HG02678 (cell line): ENCODE measurements around the gene UBE2L3.
"Not testable (repeated sequence)": the region's sequence is repeated elsewhere in the genome, so short reads cannot be mapped to it uniquely, and the experiment has no call there.

ENCODE experiments used
- ATAC-seq: cut with Tn5 transposase; IDR thresholded peaks from one replicate; pipeline ENCODE4 v1.9.1; 2021; ENCODE audit warnings: mild to moderate bottlenecking, moderate library complexity; ENCODE audit not compliant: unreplicated experiment

Gene UBE2L3

DNA sequence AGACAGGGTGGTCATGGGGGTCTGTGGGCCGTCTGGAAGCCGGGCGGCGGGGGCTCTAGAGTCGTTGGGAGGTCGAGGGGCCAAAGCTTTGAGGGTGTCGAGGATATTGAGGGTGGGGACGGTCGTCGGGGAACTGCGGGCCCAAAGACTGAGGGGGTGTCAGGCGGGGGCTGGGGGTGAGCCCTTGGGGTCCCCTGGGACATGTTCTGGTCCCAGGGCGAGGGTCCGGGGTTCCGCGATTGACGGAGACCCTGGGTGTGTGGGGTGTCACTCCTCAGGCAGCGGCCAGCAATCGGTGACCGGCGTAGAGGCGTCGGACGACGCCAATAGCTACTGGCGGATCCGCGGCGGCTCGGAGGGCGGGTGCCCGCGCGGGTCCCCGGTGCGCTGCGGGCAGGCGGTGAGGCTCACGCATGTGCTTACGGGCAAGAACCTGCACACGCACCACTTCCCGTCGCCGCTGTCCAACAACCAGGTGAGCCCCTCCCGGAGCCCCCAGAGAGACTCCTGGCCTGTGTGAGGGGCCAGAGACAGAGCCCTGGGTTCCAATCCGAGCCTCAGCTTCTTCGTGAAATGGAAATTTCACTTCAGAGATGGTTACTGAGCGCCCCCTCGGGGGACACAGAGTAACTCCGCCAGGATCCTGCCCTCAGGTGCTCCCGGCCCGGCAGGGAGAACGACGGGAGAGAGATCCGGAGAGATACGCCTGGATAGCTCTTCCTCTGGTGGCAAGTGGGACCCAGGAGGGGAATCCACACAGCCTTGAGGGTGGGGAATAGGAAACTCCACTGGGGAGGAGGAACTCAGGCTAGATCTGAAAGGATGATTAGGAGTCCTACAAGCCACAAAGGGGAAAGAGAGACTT, 75.3 kb downstream of the UBE2L3 start:
- no peak for ATAC-seq

DNA sequence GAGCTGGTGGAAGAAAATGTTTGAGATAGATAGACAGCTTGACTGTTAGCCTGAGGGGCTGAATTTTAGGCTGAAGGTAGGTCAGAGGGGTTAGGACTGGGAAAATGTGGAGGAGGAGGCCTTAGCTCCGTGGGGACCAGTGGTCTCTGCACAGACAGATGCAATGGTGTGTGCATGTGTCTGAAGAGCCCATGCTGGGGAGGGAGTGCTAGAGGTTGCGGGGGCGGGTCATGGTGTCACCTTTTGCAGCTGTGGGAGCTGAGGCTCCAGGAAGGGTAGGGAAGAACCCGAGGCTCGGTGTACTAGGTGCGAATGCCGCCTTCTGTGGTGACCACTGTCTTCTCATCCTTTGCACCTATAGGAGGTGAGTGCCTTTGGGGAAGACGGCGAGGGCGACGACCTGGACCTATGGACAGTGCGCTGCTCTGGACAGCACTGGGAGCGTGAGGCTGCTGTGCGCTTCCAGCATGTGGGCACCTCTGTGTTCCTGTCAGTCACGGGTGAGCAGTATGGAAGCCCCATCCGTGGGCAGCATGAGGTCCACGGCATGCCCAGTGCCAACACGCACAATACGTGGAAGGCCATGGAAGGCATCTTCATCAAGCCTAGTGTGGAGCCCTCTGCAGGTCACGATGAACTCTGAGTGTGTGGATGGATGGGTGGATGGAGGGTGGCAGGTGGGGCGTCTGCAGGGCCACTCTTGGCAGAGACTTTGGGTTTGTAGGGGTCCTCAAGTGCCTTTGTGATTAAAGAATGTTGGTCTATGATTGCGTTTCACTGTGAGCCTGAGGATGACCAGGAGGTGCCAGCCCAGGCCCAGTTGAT, 76.2 kb downstream of the UBE2L3 start:
- ATAC-seq = no peak

DNA sequence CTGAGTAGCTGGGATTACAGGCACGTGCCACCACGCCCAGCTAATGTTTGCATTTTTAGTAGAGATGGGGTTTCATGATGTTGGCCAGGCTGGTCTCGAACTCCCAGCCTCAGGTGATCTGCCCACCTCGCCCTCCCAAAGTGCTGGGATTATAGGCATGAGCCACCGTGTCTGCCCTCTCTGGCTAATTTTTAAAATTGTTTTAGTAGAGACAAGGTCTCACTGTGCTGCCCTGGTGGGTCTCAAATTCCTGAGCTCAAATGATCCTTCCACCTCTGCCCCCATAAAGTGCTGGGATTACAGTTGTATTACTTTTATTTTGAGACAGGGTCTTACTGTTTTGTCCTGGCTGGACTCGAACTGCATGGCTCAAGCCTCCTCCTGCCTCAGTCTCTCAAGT, 78.0 kb downstream of the UBE2L3 start:
- not testable (repeated sequence) for ATAC-seq

DNA sequence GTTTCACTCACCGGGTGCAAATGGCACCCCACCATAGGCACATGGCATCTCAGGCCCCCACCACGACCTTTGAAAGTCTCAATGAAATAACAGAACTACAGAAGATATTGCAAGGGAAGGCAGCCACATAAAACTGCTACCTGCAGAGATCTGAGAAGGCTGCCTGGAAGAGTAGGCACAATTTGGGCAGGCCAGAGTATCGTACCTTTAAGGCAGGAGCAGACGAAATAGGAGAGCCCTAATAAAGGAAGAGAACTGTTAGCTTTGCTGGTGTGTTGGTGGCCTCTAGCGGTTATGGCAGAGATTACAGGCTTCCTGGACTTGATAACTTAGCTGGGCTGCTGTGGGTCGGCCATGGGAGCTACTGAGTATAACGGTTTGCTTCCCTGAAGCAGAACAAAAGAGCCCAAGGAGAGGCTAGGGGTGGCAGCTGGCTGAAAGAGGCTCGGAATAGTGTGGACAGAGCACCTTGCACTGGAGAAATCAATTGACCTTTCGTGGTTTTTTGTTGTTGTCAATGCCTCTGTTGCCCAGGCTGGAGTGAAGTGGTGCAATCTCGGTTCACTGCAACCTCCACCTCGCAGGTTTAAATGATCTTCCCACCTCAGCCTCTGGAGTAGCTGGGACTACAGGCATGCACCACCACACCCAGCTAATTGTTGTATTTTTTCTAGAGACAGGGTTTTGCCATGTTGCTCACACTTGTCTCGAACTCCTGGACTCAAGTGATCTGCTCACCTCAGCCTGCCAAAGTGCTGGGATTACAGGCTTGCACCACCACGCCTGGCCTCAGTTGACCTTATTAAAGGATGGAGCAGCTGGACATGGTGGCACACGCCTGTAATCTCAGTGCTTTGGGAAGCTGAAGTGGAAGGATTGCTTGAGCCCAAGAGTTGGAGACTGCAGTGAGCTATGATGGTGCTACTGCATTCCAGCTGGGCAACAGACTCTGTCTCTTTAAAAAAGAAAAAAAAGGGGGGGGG, 79.4 kb downstream of the UBE2L3 start:
- ATAC-seq = no peak

DNA sequence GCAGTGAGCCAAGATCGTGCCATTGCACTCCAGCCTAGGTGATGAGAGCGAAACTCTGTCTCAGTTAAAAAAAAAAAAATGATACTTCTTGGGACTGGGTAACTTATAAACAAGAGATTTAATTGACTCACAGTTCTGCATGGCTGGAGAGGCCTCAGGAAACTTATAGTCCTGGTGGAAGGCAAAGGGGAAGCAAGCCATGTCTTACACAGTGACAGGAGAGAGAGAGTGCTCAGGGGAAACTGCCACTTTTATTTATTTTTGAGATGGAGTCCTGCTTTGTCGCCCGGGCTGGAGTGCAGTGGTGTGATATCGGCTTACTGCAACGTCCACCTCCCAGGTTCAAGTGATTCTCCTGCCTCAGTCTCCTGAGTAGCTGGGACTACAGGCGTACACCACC, 82.8 kb downstream of the UBE2L3 start:
- ATAC-seq = no peak

DNA sequence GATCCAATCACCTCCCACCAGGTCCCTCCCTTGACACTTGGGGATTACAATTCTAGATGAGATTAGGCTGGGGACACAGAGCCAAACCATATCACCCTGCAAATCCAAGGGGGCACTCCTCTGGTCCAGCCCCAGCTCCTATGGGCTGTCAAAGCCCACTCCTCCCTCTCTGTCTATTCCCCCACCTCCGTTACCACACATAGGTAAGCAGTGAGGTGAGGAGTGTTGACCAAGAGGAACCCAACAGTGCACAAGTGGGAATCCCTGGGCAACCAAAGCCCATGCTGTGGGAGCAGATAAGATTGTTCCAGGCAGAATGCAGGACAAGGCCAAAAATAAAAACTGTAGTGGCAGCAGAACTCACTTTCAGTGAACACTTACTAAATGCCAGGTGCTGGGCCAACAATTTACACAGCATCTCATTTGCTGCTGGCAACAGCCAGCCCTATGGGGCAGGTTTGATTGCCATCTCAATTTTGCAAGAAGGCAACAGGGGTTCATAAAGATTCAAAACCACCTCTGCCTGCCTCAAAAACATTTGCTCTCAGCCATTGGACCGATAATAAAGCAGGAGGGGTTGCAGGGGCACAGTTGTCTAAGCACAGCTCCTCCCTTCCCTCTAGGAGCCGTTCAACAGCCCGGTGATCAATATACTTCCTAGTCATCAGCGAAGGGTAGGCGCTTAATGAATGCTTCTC, 83.5 kb downstream of the UBE2L3 start:
- ATAC-seq = no peak

DNA sequence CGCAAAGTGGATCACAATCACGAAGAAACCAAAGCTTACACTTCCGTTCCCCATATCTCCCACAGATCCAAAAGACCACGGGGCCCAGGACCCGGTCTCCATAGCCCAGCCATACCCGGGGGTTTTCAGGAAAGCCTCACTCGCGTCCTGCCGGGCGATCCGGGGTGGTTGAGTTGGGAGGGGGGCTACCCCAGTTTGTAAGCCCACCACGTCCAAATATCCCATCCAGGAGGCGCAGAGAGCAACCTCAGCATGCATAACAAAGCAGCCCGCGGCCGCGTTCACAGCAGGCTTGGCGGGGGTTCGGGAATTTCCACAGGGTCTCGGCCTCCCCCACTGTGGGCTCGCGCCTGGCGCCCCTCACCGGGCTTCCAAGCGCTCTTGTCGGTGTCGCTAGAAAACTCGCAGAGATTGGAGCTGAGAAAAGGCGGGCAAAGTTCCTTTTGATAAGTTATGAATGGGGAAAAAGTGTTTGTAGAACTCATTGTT, 84.1 kb downstream of the UBE2L3 start:
- peak; percentile 21 for ATAC-seq

DNA sequence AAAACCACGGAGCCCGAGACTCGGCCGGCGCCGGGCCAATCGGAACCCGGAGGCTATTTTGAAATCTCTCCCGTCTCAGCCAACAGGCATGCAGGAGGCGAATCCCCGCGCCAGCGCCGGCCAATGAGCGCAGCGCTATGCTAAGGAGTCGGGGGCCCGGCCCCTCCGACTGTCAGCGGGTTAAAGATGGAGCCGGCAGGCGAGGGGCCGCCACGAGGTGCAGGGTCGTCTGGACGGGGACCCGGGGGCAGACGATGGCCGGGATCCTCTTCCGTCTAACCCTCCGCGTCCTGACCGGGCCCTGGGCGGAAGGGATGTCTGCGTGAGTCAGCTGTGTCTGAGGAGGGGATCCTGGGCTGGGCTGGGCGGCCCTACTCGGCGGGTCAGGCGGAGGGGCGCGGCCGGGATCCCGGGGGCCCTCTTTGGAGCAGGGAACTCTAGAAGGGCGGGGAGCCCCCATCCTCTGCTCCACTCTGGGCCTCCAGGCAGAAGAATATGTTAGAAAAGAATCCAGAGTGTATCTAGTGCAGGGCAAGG, 84.6 kb downstream of the UBE2L3 start:
- peak; percentile 87 for ATAC-seq

DNA sequence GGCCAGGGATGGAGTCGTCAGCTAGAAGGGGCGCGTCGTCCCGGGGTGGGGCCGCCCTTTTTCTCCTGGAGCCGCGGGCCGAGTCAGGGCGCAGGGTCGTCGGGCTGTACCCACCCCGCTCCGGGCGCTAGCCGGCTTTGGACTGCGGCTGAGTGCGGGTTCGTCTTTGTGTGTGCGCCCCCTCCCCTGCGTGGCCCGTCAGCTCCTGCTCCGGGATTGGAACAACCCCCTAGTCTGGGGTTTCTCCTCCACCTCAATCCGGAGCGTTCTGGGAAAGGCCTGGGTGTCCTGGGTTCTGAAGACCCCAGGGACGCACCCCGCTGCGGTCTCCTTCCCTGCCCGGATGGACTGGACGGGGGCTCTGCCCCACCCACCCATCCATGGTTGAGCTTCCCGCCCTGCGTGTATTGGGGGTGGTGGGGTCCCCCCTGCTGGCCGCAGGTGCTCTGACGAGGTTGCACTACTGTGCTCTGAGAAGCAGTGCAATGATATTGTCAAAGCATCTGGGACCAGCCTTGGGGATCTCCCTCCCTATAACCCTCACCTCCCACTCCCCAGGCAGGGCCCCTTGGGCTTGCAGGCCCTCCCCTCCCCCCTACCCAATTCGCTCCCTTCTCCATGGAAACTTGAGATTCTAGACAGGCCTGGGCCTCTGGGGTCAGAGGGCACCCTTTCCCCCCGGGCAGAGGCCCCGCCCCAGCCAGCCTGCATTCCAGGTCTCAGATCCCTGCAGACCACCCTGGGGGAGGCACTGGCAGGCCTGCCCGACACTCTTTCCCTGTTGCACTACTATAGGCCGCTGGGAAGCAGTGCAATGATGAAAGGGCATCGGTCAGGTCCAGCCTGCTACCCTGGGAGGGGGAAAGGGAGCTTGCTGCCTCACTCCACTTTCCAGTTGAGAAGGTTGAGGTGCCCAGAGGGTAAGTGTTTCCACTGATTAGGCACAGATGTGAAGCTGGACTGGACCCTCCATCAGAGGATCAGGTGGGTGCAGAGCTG, 85.3 kb downstream of the UBE2L3 start:
- ATAC-seq = no peak

DNA sequence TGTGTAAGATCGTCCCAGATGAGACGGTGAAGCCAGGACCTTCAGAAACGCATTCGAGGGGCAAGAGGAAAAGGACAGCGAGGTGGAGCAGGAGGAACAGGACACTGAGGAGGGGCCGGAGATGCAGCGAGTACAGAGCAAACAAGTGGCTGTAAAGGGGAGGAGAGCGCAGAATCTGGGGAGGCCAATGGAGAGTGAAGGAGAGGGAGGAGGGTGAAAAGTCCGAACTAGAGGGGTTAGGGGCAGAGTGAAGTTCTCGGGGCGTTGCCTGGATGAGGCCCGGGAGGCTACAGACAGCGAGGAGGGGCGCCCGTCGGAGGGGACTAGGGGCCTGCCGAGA, 89.5 kb downstream of the UBE2L3 start:
- no peak for ATAC-seq

- ATAC-seq = peak; percentile 82
Measured at GRCh38 chr22:21657360-21658032, 90.0 kb downstream of the UBE2L3 start.

- no peak for ATAC-seq
Measured at GRCh38 chr22:21659864-21660525, 92.5 kb downstream of the UBE2L3 start.

GRCh38 chr22:21660904-21661303, 93.4 kb downstream of the UBE2L3 start:
- no peak for ATAC-seq

DNA sequence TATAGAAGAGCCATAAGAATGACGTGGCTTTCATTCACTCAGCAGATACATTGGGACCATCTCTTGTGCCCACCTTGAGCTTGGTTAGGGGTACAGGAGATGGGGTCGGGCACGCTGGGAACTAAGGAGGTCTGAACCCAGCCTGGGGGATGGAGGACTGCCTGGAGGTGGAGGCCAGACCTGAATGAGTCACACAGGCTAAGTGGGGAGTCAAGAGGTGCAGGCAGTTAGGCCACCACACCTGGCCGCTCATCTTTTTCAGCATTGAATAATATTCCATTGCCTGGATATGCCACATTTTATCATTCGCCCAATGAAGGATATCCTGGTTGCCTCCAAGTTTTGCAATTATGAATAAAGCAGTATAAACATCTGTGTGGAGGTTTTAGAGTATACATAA, 94.5 kb downstream of the UBE2L3 start:
- no peak for ATAC-seq

- ATAC-seq = no peak
Measured at GRCh38 chr22:21663738-21664137, 96.2 kb downstream of the UBE2L3 start.

DNA sequence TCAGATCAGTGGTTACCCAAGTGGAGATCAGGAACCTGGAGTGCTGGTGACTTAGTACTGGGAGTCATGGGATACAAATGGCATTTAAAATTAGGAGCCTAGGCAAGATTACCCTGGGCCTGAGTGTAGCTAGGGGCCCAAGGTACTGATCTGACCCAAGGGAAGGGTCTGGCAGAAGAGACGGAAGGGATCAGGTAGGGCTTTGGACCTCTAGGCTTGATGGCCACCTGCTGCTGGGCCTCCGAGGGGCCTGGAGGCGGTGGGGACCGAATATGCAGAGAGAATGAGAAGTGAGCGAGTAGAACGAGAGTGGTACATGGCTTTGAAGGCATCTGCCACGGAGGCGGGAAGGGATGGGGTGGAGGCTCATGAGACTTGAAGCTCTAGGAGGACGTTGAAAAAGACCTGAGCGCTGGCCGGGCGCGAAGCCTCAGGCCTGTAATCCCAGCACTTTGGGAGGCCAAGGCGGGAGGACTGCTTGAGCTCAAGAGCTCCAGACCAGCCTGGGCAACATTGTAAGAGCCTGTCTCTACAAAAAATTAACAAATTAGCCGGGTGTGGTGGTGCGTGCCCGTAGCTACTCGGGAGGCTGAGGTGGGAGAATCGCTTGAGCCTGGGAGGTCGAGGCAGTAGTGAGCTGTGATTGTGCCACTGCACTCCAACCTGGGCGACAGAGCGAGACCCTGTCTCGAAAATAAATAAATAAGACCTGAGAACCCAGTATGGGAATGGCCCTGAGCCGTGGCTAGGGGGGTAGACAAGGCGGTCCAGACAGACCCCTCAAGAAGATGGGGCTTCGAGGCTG, 97.7 kb downstream of the UBE2L3 start:
- ATAC-seq = no peak

DNA sequence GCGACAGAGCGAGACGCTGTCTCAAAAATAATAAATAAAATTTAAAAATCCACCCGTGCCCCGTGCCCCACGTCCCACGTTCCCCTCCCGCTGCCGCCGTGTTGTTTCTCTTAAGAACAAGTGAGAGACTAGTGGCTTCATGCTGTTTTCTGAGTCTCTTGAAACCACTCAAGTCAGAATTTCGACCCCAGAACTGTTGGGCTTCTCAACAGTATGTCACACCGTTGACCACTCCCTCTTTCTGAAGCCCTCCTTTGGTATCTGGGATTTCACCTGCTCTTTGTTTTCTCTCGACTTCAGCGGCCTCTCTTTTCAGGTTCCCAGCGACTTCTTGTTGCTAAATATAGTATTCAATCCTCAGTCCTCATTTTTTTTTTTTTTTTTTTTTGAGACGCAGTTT, 99.3 kb downstream of the UBE2L3 start:
- no peak for ATAC-seq
